SK-N-SH (cell line): ENCODE results near the gene SORD.

ENCODE experiments used
- CTCF ChIP-seq: fragments of 200-600 bp; sonication (generic); IDR thresholded peaks from 2 replicates; pipeline ENCODE4 v1.6.1; 2017; ENCODE audit warnings: antibody characterized with exemption, mild to moderate bottlenecking, moderate library complexity
- EP300 ChIP-seq, 2 experiments: IDR thresholded peaks; 2 replicates each; pipeline versions ENCODE4 v1.4.0 to v1.6.1; 2012; ENCODE audit warnings: borderline replicate concordance in 1 of 2, low read depth in 1 of 2, low read length in 1 of 2
- FOXJ3 ChIP-seq: sonication (generic); formaldehyde crosslinking; IDR thresholded peaks from 2 replicates; pipeline ENCODE4 v1.5.1; 2020; ENCODE audit warnings: mild to moderate bottlenecking, missing genetic modification reagents
- JUND ChIP-seq: IDR thresholded peaks from 2 replicates; pipeline ENCODE4 v1.4.0; 2012
- MEF2A ChIP-seq: IDR thresholded peaks from 2 replicates; pipeline ENCODE4 v1.4.0; 2012; ENCODE audit warnings: low read depth, borderline replicate concordance
- SMC3 ChIP-seq: IDR thresholded peaks from 2 replicates; pipeline ENCODE4 v1.6.1; 2012; ENCODE audit warnings: low read depth, low read length, improper control_type of control experiment
- TAF1 ChIP-seq: IDR thresholded peaks from 2 replicates; pipeline ENCODE4 v1.6.1; 2012; ENCODE audit warnings: low read depth, mild to moderate bottlenecking, low read length, moderate library complexity, borderline replicate concordance
- TEAD4 ChIP-seq: IDR thresholded peaks from 2 replicates; pipeline ENCODE4 v1.4.0; 2012; ENCODE audit warnings: mild to moderate bottlenecking, borderline replicate concordance; ENCODE audit not compliant: insufficient read depth
- YY1 ChIP-seq: IDR thresholded peaks from 2 replicates; pipeline ENCODE4 v1.4.0; 2012; ENCODE audit warnings: low read depth, mild to moderate bottlenecking
- TF ChIP-seq, protein P1 (sequence below): IDR thresholded peaks from 2 replicates; pipeline ENCODE4 v1.6.1; 2012; ENCODE audit warnings: mild to moderate bottlenecking, low read depth, low read length, moderate library complexity
- TF ChIP-seq, protein P2 (sequence below): fragments of 150-350 bp; IDR thresholded peaks from 2 replicates; pipeline ENCODE4 v1.6.1; 2017; ENCODE audit warnings: antibody characterized with exemption, low read length, low read depth, borderline replicate concordance
- TF ChIP-seq, protein P3 (sequence below): IDR thresholded peaks from 2 replicates; pipeline ENCODE4 v1.4.0; 2012; ENCODE audit warnings: low read depth, borderline replicate concordance
- TF ChIP-seq, protein P4 (sequence below): IDR thresholded peaks from 2 replicates; pipeline ENCODE4 v1.4.0; 2012; ENCODE audit warnings: low read depth

- TF ChIP-seq, protein P1, sequence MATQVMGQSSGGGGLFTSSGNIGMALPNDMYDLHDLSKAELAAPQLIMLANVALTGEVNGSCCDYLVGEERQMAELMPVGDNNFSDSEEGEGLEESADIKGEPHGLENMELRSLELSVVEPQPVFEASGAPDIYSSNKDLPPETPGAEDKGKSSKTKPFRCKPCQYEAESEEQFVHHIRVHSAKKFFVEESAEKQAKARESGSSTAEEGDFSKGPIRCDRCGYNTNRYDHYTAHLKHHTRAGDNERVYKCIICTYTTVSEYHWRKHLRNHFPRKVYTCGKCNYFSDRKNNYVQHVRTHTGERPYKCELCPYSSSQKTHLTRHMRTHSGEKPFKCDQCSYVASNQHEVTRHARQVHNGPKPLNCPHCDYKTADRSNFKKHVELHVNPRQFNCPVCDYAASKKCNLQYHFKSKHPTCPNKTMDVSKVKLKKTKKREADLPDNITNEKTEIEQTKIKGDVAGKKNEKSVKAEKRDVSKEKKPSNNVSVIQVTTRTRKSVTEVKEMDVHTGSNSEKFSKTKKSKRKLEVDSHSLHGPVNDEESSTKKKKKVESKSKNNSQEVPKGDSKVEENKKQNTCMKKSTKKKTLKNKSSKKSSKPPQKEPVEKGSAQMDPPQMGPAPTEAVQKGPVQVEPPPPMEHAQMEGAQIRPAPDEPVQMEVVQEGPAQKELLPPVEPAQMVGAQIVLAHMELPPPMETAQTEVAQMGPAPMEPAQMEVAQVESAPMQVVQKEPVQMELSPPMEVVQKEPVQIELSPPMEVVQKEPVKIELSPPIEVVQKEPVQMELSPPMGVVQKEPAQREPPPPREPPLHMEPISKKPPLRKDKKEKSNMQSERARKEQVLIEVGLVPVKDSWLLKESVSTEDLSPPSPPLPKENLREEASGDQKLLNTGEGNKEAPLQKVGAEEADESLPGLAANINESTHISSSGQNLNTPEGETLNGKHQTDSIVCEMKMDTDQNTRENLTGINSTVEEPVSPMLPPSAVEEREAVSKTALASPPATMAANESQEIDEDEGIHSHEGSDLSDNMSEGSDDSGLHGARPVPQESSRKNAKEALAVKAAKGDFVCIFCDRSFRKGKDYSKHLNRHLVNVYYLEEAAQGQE: no peak
- TF ChIP-seq CTCF: no peak
- TF ChIP-seq TAF1: no peak
- TF ChIP-seq, protein P2, sequence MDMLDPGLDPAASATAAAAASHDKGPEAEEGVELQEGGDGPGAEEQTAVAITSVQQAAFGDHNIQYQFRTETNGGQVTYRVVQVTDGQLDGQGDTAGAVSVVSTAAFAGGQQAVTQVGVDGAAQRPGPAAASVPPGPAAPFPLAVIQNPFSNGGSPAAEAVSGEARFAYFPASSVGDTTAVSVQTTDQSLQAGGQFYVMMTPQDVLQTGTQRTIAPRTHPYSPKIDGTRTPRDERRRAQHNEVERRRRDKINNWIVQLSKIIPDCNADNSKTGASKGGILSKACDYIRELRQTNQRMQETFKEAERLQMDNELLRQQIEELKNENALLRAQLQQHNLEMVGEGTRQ: no peak
- TF ChIP-seq JUND: no peak
- TF ChIP-seq, protein P3, sequence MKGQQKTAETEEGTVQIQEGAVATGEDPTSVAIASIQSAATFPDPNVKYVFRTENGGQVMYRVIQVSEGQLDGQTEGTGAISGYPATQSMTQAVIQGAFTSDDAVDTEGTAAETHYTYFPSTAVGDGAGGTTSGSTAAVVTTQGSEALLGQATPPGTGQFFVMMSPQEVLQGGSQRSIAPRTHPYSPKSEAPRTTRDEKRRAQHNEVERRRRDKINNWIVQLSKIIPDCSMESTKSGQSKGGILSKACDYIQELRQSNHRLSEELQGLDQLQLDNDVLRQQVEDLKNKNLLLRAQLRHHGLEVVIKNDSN: no peak
- no peak for TF ChIP-seq SMC3
- TF ChIP-seq MEF2A: no peak
- no peak for TF ChIP-seq YY1
- TF ChIP-seq EP300 (IDR thresholded peaks at IDR 0.05; ENCODE audit: borderline replicate concordance in 1 of 2, low read depth in 1 of 2, low read length in 1 of 2): no peak
- no peak for TF ChIP-seq FOXJ3 (CRISPR knock-in tag)
- TF ChIP-seq TEAD4: no peak
- TF ChIP-seq, protein P4, sequence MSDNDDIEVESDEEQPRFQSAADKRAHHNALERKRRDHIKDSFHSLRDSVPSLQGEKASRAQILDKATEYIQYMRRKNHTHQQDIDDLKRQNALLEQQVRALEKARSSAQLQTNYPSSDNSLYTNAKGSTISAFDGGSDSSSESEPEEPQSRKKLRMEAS: no peak
These were observed 66.8 kb downstream of the SORD start for GRCh38 chr15:45089712-45090373.
